ENCODE measurements around the gene RXFP3. TPM values are rescaled to one million over a fixed set of nuclear protein-coding genes. Genes with fewer than 3 reads are reported as not detected.
A peak's percentile ranks its signal among the peaks of the same experiment; 100 is the strongest.

The RXFP3 gene
- total RNA-seq, 1 experiment from 2014 or later, result not detected

GRCh38 chr5:33890131-33891032 is 45.8 kb upstream of the RXFP3 start:
- ChIA-PET POLR2A (ENCODE audit: low non-redundant PET) (no interaction called here), CTCF (no interaction called here)
- no peak overlapping the region for H3K4me3 ChIP-seq (ENCODE audit: low read depth, low read length, poor library complexity, severe bottlenecking)
- no peak overlapping the region for H3K27ac ChIP-seq (ENCODE audit: low read depth, low read length, poor library complexity, severe bottlenecking)
- no peaks in the 10 kb centered on the region for H3K9me3 ChIP-seq (ENCODE audit: low read depth, low read length, poor library complexity, severe bottlenecking)
- no peaks in the 10 kb centered on the region for H3K4me1 ChIP-seq (ENCODE audit: insufficient read depth, low read length, poor library complexity, severe bottlenecking)
- no TSS peak for BruUV-seq (replicated peaks)
- no peaks in the 10 kb centered on the region for H3K36me3 ChIP-seq (ENCODE audit: insufficient read depth, low read length, poor library complexity, severe bottlenecking)
- peaks cover 50% of the 10 kb centered on the region for H3K27me3 ChIP-seq (replicated peaks; ENCODE audit: insufficient read depth, low read depth, low read length, poor library complexity)
- intact Hi-C loops (cut with micrococcal nuclease; ENCODE audit: unreplicated experiment), result no loop called here
- no peak for DNase-seq (ENCODE audit: low spot score)
- no peak for TF ChIP-seq CTCF (conservative IDR thresholded peaks at IDR 0.05; ENCODE audit: low read depth, low read length)
- TF ChIP-seq EZH2 (IDR thresholded peaks at IDR 0.05; ENCODE audit: borderline replicate concordance, low read depth, low read length, poor library complexity, severe bottlenecking), result no peak

- DNase-seq (ENCODE audit: low spot score), result no peak
- CTCF ChIA-PET, result no interaction called here
- Histone ChIP-seq H3K36me3 (ENCODE audit: insufficient read depth, low read length, poor library complexity, severe bottlenecking) (no peaks in the 10 kb centered on the region), H3K4me1 (ENCODE audit: insufficient read depth, low read length, poor library complexity, severe bottlenecking) (no peaks in the 10 kb centered on the region), H3K4me3 (ENCODE audit: low read depth, low read length, poor library complexity, severe bottlenecking) (peak overlapping the region; percentile 23), H3K27me3 (replicated peaks; ENCODE audit: insufficient read depth, low read depth, low read length, poor library complexity) (peaks cover 56% of the 10 kb centered on the region), H3K27ac (ENCODE audit: low read depth, low read length, poor library complexity, severe bottlenecking) (no peak overlapping the region), H3K9me3 (ENCODE audit: low read depth, low read length, poor library complexity, severe bottlenecking) (no peaks in the 10 kb centered on the region)
- no TSS peak for BruUV-seq (replicated peaks)
- intact Hi-C loops (cut with micrococcal nuclease; ENCODE audit: unreplicated experiment), result no loop called here
- TF ChIP-seq EZH2 (IDR thresholded peaks at IDR 0.05; ENCODE audit: borderline replicate concordance, low read depth, low read length, poor library complexity, severe bottlenecking) (no peak), CTCF (conservative IDR thresholded peaks at IDR 0.05; ENCODE audit: low read depth, low read length) (no peak)
- POLR2A ChIA-PET (ENCODE audit: low non-redundant PET), result no interaction called here
These were observed 44.8 kb upstream of the RXFP3 start for GRCh38 chr5:33891446-33891787.

GRCh38 chr5:33891788-33892619 is 44.2 kb upstream of the RXFP3 start, which contains the start of gene ADAMTS12:
Gene ADAMTS12 (minus strand): TSS chr5:33891990. CDS start chr5:33891856, 134 bp downstream.
- CTCF ChIA-PET, result no interaction called here
- POLR2A ChIA-PET (ENCODE audit: low non-redundant PET), result no interaction called here
- no peak within 1 kb of the TSS for H3K27ac ChIP-seq (ENCODE audit: low read depth, low read length, poor library complexity, severe bottlenecking)
- intact Hi-C loops (cut with micrococcal nuclease; ENCODE audit: unreplicated experiment), result no loop called here
- H3K27me3 ChIP-seq (replicated peaks; ENCODE audit: insufficient read depth, low read depth, low read length, poor library complexity), result peaks cover 56% of the 10 kb centered on the region
- no peak for DNase-seq (ENCODE audit: low spot score)
- H3K36me3 ChIP-seq (ENCODE audit: insufficient read depth, low read length, poor library complexity, severe bottlenecking), result no peaks in the 10 kb centered on the region
- no peaks in the 10 kb centered on the region for H3K4me1 ChIP-seq (ENCODE audit: insufficient read depth, low read length, poor library complexity, severe bottlenecking)
- no peaks in the 10 kb centered on the region for H3K9me3 ChIP-seq (ENCODE audit: low read depth, low read length, poor library complexity, severe bottlenecking)
- H3K4me3 ChIP-seq (ENCODE audit: low read depth, low read length, poor library complexity, severe bottlenecking), result peak within 1 kb of the TSS; percentile 23
- BruUV-seq (replicated peaks), result no TSS peak
- TF ChIP-seq EZH2 (IDR thresholded peaks at IDR 0.05; ENCODE audit: borderline replicate concordance, low read depth, low read length, poor library complexity, severe bottlenecking), result no peak
- no peak for TF ChIP-seq CTCF (conservative IDR thresholded peaks at IDR 0.05; ENCODE audit: low read depth, low read length)

Data from A673 (cell line).